GM18870 (cell line): ENCODE results near the gene ARID1A.
A peak's percentile ranks its signal among the peaks of the same experiment; 100 is the strongest.
"Not testable (repeated sequence)": the region's sequence is repeated elsewhere in the genome, so short reads cannot be mapped to it uniquely, and the experiment has no call there.

ENCODE experiments used
- ATAC-seq: cut with Tn5 transposase; IDR thresholded peaks from one replicate; pipeline ENCODE4 v1.9.1; 2021; ENCODE audit warnings: moderate library complexity; ENCODE audit not compliant: unreplicated experiment

The ARID1A gene

DNA sequence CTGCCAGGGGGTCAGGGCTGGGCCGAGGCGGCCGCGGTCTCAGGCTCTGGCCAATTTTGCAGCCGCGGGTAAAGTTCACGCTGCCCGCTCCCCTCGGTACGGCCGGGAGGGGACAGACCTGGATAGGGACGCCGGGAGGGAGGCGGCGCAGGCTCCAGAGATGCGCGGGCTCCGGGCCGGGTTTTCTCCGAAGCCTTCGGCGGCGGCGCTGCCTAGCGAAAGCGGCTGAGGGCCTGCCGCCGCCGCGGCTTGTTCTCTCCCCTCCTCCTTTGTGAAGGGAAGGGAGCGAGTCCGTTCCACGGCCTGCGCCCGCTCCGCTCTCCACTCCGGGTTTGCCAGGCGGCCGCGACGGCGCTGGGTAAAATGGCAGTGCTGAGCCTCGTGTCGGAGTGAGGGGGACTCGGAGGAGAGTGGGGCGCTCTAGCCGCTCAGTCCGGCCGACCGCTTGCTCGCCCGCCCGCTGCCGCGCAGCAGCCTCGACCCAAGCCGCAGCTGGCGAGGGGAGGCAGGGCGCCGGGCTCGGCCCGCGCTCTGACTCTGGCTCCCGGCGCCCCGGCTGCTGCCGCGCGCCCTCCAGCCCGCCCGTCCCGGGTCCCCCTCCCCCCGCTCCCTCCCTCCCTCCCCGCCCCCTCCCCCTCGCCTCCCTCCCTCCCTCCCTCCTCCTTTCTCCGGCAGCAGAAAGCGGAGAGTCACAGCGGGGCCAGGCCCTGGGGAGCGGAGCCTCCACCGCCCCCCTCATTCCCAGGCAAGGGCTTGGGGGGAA lies at the start of gene ARID1A:
Gene ARID1A (plus strand): TSS at position 660 of the 763 bp plus-strand sequence. CDS start 389 bp downstream, outside the sequence.
- ATAC-seq, result peak; percentile 29

DNA sequence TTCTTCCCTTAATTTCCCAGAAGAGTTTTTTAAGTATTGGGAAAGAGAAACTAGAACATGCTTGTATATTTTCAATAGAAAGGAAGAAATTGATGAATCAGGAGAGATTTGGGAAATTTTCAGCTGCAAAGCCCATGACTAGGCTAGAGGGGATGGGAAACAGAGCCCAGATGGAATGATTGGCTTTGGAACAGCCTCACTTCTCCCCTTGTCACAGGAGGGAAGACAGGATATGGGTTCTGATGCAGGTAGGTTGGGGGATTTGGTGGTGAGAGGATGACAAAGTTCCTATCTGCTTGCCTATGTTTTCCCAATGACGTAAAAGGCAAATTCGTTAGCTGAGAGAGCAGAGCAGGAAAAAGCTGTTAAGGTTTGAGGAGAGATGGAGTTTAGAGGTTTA lies 31.0 kb upstream of the ARID1A start:
- ATAC-seq, result no peak

- ATAC-seq, result no peak
Observed at GRCh38 chr1:26666855-26667254, 29.0 kb upstream of the ARID1A start.

DNA sequence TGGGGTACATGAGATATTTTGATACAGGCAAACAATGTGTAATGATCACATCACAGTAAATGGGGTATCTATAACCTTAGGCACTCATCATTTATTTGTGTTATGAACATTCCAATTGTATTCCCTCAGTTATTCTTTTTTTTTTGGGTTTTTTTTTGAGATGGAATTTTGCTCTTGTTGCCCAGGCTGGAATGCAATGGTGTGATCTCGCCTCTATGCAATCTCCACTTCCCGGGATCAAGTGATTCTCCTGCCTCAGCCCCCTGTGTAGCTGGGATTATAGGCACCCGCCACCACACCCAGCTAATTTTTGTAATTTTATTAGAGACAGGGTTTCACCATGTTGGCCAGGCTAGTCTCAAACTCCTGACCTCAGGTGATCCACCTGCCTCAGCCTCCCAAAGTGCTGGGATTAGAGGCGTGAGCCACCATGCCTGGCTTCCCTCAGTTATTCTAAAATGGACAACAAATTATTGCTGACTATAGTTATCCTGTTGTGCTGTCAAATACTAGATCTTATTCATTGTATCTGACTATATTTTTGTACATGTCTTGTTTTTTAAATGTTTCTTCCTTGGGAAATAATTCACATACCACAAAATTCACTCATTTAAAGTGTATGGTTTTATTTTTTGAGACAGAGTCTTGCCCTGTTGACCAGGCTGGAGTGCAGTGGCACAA lies 27.6 kb upstream of the ARID1A start:
- not testable (repeated sequence) for ATAC-seq

DNA sequence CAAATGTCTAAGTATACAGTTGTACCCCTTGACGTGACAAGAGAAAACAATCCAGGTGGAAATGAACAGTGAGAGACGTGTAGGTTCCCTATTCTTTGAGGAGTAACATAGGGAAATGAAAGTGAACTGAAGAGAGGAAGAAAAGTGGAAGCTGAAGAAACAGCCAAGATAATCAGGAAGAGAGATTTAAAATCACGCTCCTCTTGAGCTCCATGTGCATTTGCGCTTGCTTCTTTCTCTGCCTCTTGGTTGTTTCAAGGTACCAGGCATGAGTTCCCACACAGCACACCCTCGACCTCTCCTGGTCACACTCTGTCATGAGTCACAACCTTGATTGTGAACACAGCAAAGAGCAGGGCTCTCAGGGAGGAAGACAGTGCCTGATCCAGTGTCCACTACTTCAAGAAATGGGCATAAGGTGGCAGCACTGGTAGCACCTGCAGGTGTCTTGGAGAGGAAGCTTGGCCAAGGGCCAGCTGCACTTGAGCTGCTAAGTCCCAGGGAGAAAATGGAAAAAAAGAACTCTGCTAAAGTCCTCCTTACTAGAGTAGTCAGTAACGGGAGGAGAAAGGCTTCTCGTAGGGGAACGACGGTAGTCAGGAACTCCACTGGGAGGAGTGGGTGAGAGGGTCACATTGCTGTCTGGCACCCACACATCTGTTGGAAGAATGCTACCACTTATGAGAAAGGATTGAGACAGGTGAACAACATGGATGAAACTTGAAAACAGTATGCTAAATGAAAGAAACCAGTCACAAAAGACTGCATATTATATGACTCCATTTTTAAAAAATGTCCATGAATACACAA lies 18.3 kb upstream of the ARID1A start:
- peak; percentile 67 for ATAC-seq

- no peak for ATAC-seq
Observed at GRCh38 chr1:26684763-26685508, 10.9 kb upstream of the ARID1A start.

DNA sequence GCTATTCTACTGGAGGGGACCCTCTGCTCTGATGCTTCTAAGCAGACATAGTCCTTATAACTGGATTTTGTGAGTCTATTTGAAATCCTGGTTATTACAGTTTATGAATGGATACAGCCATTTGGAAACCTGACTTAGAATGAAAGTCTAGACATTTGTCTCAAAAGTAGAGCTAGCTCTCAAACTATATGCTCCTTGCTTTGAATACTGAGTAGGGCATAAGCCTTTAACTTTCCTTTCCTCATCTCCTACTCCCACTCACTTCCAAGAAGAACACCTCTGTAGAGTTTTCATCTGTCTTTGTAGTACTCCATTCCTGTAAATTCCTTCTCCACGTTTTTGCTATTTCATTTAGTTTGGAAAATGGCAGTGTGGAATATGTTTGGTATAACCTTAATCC lies 9.0 kb upstream of the ARID1A start:
- ATAC-seq, result no peak

- no peak for ATAC-seq
Observed at GRCh38 chr1:26689504-26689903, 6.3 kb upstream of the ARID1A start.

DNA sequence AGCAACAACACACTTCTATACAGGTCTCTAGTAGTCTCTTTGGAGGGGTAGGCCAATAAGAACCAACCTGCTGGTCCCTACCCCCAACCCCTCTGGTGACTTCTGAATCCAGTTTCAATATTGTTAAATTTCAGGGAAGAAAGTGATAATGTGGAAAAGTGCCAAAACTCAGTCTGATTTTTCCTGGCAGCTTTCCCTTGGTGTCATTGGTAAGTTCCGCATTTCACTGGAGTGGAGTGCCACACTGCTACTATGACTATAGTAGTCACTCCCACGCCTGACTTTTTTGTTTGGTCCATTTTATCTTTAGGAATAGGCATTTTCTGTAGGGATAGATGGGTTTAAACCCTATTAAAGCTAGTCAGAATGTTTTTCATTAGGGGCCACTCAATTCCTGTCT lies 5.7 kb upstream of the ARID1A start:
- no peak for ATAC-seq

GRCh38 chr1:26690576-26691031 lies 5.2 kb upstream of the ARID1A start:
- ATAC-seq, result no peak

- peak; percentile 37 for ATAC-seq
Observed at GRCh38 chr1:26692211-26692792, 3.5 kb upstream of the ARID1A start.

GRCh38 chr1:26692793-26693490 lies 2.9 kb upstream of the ARID1A start:
- ATAC-seq, result peak; percentile 39

GRCh38 chr1:26693599-26694572 lies 1.9 kb upstream of the ARID1A start:
- no peak for ATAC-seq

DNA sequence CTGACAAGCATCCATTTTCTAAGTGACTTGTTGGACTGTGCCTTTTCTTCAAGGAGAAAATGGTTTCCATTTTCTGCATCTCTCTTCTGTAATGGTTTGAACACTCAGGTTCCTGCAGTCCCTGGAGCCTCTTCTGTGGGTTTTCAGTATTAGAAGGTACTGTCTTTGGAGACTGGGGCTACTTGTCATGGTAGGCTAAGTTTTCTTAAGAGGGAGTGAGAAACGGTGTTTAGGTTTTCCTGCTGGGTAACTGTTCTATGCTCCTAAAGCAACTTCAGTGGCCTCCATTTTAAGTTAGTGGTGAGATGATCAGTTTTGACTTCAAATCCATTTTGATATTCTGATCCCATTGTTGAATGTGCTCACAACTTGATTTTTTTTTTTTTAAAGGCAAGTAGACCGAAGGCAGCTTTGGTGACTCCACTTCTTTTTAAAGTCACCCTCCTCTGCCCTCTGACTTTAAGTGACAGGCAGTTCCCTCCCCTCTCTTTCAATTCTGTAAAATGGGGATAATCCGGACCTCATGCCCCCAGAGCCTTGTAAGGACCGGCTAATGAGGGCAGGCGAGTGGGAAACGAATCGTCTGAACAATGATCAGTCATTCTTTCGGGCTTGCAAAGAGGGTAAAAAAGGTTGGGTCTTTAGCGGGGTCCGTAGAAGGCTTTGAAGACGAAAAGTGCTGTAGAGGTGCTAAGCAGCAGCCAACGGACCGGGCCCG lies 1.0 kb upstream of the ARID1A start:
- no peak for ATAC-seq

GRCh38 chr1:26696119-26696653 lies 371 bp downstream of the ARID1A start:
- ATAC-seq, result no peak

DNA sequence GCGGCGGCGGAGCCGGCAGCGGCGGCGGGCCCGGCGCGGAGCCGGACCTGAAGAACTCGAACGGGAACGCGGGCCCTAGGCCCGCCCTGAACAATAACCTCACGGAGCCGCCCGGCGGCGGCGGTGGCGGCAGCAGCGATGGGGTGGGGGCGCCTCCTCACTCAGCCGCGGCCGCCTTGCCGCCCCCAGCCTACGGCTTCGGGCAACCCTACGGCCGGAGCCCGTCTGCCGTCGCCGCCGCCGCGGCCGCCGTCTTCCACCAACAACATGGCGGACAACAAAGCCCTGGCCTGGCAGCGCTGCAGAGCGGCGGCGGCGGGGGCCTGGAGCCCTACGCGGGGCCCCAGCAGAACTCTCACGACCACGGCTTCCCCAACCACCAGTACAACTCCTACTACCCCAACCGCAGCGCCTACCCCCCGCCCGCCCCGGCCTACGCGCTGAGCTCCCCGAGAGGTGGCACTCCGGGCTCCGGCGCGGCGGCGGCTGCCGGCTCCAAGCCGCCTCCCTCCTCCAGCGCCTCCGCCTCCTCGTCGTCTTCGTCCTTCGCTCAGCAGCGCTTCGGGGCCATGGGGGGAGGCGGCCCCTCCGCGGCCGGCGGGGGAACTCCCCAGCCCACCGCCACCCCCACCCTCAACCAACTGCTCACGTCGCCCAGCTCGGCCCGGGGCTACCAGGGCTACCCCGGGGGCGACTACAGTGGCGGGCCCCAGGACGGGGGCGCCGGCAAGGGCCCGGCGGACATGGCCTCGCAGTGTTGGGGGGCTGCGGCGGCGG lies 1.0 kb downstream of the ARID1A start:
- no peak for ATAC-seq

DNA sequence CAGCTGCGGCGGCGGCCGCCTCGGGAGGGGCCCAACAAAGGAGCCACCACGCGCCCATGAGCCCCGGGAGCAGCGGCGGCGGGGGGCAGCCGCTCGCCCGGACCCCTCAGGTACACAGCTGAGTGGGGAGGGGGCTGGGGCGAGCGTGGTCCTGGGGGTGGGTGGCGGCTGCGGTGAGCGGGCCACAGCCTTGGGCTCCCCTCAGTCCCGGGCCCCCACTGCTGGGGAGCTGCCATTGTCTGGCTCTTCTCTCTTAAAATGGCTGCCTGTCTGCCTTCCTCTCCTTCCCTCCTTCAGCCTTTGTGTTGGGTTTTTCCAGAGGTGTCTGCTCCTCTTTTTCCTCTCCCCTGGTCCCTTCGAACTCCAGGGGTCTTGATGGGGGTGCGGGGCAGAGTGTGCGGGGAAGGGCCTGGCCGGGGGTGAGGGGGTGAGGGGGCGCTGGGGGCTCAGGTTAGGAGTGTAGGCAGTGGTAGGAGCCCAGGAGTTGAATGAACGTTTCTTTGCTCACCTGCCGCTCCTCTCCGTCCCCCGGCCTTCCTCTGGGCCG lies 1.7 kb downstream of the ARID1A start:
- ATAC-seq, result no peak
